PC-3 (cell line): Measurements from ENCODE around the gene PTH2. TPM values are rescaled to one million over a fixed set of nuclear protein-coding genes. Genes with fewer than 3 reads are reported as not detected.
A peak's percentile ranks its signal among the peaks of the same experiment; 100 is the strongest.

Experiments
- ATAC-seq: fragments of 200-7000 bp; cut with Tn5 transposase; 2 replicates; pipeline ENCODE4 v1.9.1; 2020; ENCODE audit warnings: mild to moderate bottlenecking, moderate library complexity
- BruUV-seq: library from RNA; stranded (reverse); fragments of 400-500 nt; replicated peaks from 2 replicates; lab custom pipeline; 2021; lab: Mats Ljungman, UMichigan
- CTCF ChIA-PET: fragments of 300-600 bp; sonication (Branson Sonifier 250); formaldehyde crosslinking; loops from one replicate; lab custom pipeline; 2022; ENCODE audit warnings: antibody characterized with exemption; lab: Charles Lee
- POLR2A ChIA-PET: fragments of 300-600 bp; sonication (Branson Sonifier 250); formaldehyde crosslinking; loops from one replicate; lab custom pipeline; 2022; ENCODE audit warnings: antibody characterized with exemption; ENCODE audit not compliant: unreplicated experiment; lab: Charles Lee
- DNase-seq: peaks from one replicate; pipeline ENCODE4 v3.0.0-alpha.2; 2015
- H2AFZ ChIP-seq: fragments of 300-600 bp; sonication (generic); 2 replicates; pipeline ENCODE4 v1.6.0; 2016; ENCODE audit warnings: antibody characterized with exemption, low read length
- H3F3A ChIP-seq: fragments of 300-600 bp; sonication (generic); one replicate; pipeline ENCODE4 v1.6.0; 2017; ENCODE audit warnings: antibody characterized with exemption, low read length, control low read depth, mild to moderate bottlenecking; ENCODE audit not compliant: unreplicated experiment
- H3K27ac ChIP-seq: fragments of 300-600 bp; sonication (generic); 2 replicates; pipeline ENCODE4 v1.5.1; 2016; ENCODE audit warnings: mild to moderate bottlenecking, low read length
- H3K27me3 ChIP-seq: fragments of 300-600 bp; sonication (generic); 2 replicates; pipeline ENCODE4 v1.6.1; 2016; ENCODE audit warnings: low read length, mixed read lengths
- H3K36me3 ChIP-seq: fragments of 300-600 bp; sonication (generic); 2 replicates; pipeline ENCODE4 v1.6.1; 2016; ENCODE audit warnings: low read depth, mixed run types, low read length, mixed read lengths
- H3K4me1 ChIP-seq: fragments of 300-600 bp; sonication (generic); 2 replicates; pipeline ENCODE4 v1.5.1; 2016; ENCODE audit warnings: low read length; ENCODE audit not compliant: insufficient read depth
- H3K4me2 ChIP-seq: fragments of 300-600 bp; sonication (generic); 2 replicates; pipeline ENCODE4 v1.6.0; 2016; ENCODE audit warnings: low read length
- H3K4me3 ChIP-seq: fragments of 300-600 bp; sonication (generic); 2 replicates; pipeline ENCODE4 v1.5.1; 2016; ENCODE audit warnings: mild to moderate bottlenecking, low read length, mixed read lengths
- H3K79me2 ChIP-seq: fragments of 300-600 bp; sonication (generic); 2 replicates; pipeline ENCODE4 v1.6.1; 2017; ENCODE audit warnings: low read length, mixed read lengths
- H3K9ac ChIP-seq: fragments of 300-600 bp; sonication (generic); 2 replicates; pipeline ENCODE4 v1.6.0; 2016; ENCODE audit warnings: mild to moderate bottlenecking, low read length
- H3K9me2 ChIP-seq: fragments of 300-600 bp; sonication (generic); replicated peaks from 2 replicates; pipeline ENCODE4 v1.6.1; 2016; ENCODE audit warnings: mixed run types, low read length, mixed read lengths
- H3K9me3 ChIP-seq: fragments of 300-600 bp; sonication (generic); 2 replicates; pipeline ENCODE4 v1.6.1; 2016; ENCODE audit warnings: low read length, mixed read lengths
- H4K20me1 ChIP-seq: fragments of 300-600 bp; sonication (generic); 2 replicates; pipeline ENCODE4 v1.6.1; 2016; ENCODE audit warnings: low read length, mixed read lengths
- EZH2 ChIP-seq: fragments of 300-600 bp; sonication (generic); IDR thresholded peaks from one replicate; pipeline ENCODE4 v1.6.1; 2017; ENCODE audit warnings: antibody characterized with exemption, mild to moderate bottlenecking, low read length; ENCODE audit not compliant: unreplicated experiment
- EZH2phosphoT487 ChIP-seq: fragments of 300-600 bp; sonication (generic); IDR thresholded peaks from 2 replicates; pipeline ENCODE4 v1.6.1; 2018; ENCODE audit warnings: mild to moderate bottlenecking, antibody characterized with exemption, low read length, borderline replicate concordance
- intact Hi-C: fragments of 100-400 bp; cut with micrococcal nuclease; formaldehyde crosslinking; loops from 2 replicates; pipeline ENCODE4 v1.9.0; 2023
- total RNA-seq: library from RNA; depleted of rRNA; stranded (reverse); fragments of >200 nt; gene quantifications from 2 replicates; pipeline ENCODE4 v1.2.3, GENCODE V29; 2014
- TF ChIP-seq, protein P1 (sequence below): fragments of 300-600 bp; sonication (generic); conservative IDR thresholded peaks from 2 replicates; pipeline ENCODE4 v1.5.1; 2017; ENCODE audit warnings: antibody characterized with exemption, low read depth, mild to moderate bottlenecking, low read length

Gene PTH2
- total RNA-seq, 1 experiment from 2014 or later, result not detected

DNA sequence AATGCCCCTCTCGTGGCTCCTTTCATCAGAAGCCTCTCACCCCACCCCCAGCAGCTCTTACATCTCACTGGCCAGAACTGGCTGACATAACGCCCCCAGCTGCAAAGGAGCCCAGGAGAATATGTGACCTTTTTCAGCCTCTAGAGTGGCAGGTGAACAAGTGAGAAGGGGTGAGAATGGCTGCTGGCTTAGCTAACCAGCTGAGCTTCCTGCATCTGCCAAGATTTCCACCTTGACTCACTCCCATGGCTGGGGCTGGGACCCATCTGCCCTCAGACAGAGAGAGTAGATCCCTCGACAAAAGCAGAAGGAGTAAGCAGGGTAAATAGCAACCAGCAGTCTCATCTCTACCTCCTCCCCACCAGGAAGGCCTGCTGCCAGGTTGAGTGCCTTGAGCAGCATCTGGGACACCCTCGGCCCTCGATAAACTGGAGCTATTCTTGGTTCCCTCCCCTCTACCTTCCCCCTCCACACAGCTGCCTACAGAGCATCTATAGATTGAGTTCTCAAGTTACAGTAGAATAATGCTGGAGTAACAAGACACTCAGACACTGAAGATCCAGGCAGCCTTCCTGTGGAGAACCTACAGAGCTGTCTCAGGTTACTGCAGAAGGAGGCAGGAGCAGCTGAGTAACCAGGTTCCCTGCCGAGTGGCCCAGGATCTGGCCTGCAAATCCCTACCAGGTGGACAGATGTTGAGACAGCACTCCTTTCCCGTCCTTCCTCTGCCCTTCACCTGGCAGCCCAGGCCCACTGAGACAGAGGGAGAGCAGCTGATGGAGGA lies 19.6 kb downstream of the PTH2 start:
- no TSS peak for BruUV-seq
- ChIA-PET CTCF (interaction anchor here (0.6 to 1.2 kb wide), 2 partner anchors 12 to 217 kb away, joined by 3 to 5 read pairs; no protein-coding TSS in a partner anchor), POLR2A (interaction anchor here (0.5 kb wide), 1 partner anchor 1890 kb away, joined by 53 read pairs; no protein-coding TSS in a partner anchor)
- Histone ChIP-seq H3K79me2 (no peaks in the 10 kb centered on the region), H3K4me2 (peak overlapping the region; percentile 71), H3K4me1 (peaks cover 15% of the 10 kb centered on the region), H3K27me3 (no peaks in the 10 kb centered on the region), H3K27ac (peak overlapping the region; percentile 29), H3K9ac (no peak overlapping the region), H3K9me2 (no peaks in the 10 kb centered on the region), H3K36me3 (no peaks in the 10 kb centered on the region), H3K9me3 (no peaks in the 10 kb centered on the region), H4K20me1 (no peaks in the 10 kb centered on the region), H3F3A (no peaks in the 10 kb centered on the region), H2AFZ (peak overlapping the region; percentile 77), H3K4me3 (0 out of 2 replicates have a peak overlapping the region, but pooled peaks have one; percentile 9)
- ATAC-seq (peak; percentile 99), DNase-seq (peak; percentile 89)
- intact Hi-C loops, result no loop called here
- TF ChIP-seq EZH2 (no peak), EZH2phosphoT487 (no peak)

- TF ChIP-seq EZH2 (no peak), EZH2phosphoT487 (no peak)
- TF ChIP-seq, protein P1, sequence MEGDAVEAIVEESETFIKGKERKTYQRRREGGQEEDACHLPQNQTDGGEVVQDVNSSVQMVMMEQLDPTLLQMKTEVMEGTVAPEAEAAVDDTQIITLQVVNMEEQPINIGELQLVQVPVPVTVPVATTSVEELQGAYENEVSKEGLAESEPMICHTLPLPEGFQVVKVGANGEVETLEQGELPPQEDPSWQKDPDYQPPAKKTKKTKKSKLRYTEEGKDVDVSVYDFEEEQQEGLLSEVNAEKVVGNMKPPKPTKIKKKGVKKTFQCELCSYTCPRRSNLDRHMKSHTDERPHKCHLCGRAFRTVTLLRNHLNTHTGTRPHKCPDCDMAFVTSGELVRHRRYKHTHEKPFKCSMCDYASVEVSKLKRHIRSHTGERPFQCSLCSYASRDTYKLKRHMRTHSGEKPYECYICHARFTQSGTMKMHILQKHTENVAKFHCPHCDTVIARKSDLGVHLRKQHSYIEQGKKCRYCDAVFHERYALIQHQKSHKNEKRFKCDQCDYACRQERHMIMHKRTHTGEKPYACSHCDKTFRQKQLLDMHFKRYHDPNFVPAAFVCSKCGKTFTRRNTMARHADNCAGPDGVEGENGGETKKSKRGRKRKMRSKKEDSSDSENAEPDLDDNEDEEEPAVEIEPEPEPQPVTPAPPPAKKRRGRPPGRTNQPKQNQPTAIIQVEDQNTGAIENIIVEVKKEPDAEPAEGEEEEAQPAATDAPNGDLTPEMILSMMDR, result no peak
- CTCF ChIA-PET, result no interaction called here
- no peak for DNase-seq
Observed at GRCh38 chr19:49400029-49400428, 23.2 kb downstream of the PTH2 start.

GRCh38 chr19:49398931-49399330 lies 24.3 kb downstream of the PTH2 start:
- ChIA-PET POLR2A (no interaction called here), CTCF (no interaction called here)
- intact Hi-C loops, result no loop called here
- no peak overlapping the region for H2AFZ ChIP-seq
- H3K9me2 ChIP-seq, result no peaks in the 10 kb centered on the region
- H3K4me1 ChIP-seq, result peaks cover 9% of the 10 kb centered on the region
- no peaks in the 10 kb centered on the region for H3K36me3 ChIP-seq
- no TSS peak for BruUV-seq
- H3K9me3 ChIP-seq, result no peaks in the 10 kb centered on the region
- no peaks in the 10 kb centered on the region for H4K20me1 ChIP-seq
- no peak overlapping the region for H3K4me2 ChIP-seq
- no peak for TF ChIP-seq EZH2phosphoT487
- TF ChIP-seq, protein P1, result no peak
- TF ChIP-seq EZH2, result no peak
- H3K27ac ChIP-seq, result no peak overlapping the region
- ATAC-seq (no peak), DNase-seq (no peak)
- no peaks in the 10 kb centered on the region for H3F3A ChIP-seq
- no peaks in the 10 kb centered on the region for H3K79me2 ChIP-seq
- no peaks in the 10 kb centered on the region for H3K27me3 ChIP-seq
- H3K4me3 ChIP-seq, result no peak overlapping the region
- no peak overlapping the region for H3K9ac ChIP-seq

More at GRCh38 chr19:49400029-49400428, 23.2 kb downstream of the PTH2 start:
- H3K4me1 ChIP-seq, result peaks cover 15% of the 10 kb centered on the region
- H3K36me3 ChIP-seq, result no peaks in the 10 kb centered on the region
- no TSS peak for BruUV-seq
- no peaks in the 10 kb centered on the region for H4K20me1 ChIP-seq
- no peak overlapping the region for H2AFZ ChIP-seq
- H3K4me3 ChIP-seq, result no peak overlapping the region
- H3F3A ChIP-seq, result no peaks in the 10 kb centered on the region
- no peaks in the 10 kb centered on the region for H3K9me2 ChIP-seq
- H3K9ac ChIP-seq, result no peak overlapping the region
- H3K4me2 ChIP-seq, result no peak overlapping the region
- H3K27ac ChIP-seq, result no peak overlapping the region
- no peak for ATAC-seq
- H3K9me3 ChIP-seq, result no peaks in the 10 kb centered on the region
- POLR2A ChIA-PET, result no interaction called here
- intact Hi-C loops, result no loop called here
- no peaks in the 10 kb centered on the region for H3K79me2 ChIP-seq
- H3K27me3 ChIP-seq, result no peaks in the 10 kb centered on the region
